HG03060 (cell line): ENCODE data around the gene LTK.

ENCODE experiments used
- ATAC-seq: cut with Tn5 transposase; IDR thresholded peaks from one replicate; pipeline ENCODE4 v1.9.1; 2021; ENCODE audit warnings: low read depth, moderate number of reproducible peaks; ENCODE audit not compliant: unreplicated experiment

LTK gene

DNA sequence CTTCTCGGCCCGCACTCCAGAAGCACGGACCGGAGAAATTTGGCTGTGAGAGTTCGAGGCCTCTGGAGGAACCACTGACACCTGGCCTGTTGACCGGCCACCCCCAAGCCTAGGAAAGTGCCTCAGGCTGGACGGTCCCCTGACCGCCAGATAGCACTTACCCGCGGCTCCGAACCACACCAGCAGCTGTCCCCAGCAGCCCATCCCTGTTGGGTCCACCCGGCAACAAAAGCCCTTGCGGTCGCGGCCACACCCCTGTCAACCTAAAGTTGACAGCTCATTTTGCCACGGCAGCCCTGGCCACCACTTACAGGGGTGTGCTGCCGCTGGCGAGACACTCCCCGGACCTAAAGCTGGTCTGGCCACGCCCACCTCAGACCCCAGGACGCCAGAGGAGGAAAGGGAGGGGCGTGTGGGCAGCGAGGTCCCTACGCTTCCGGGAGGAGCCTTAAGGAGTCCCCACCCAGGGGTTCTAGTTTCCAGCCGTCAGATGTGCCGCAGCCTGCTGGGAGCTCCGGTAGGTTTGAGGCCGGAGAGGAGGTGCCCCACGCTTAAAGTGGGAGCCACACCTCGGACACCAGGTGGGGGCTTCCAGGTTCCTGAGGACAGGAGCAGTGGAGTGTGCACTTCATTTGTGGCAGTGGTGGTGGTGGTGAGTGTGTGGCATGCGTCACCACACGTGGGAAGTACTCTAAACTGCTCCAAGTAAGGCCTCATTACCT, at the start of gene LTK:
LTK (minus strand) TSS at position 322 of the 722 bp plus-strand sequence; CDS start at position 204, 118 bp downstream.
- ATAC-seq = no peak

- no peak for ATAC-seq
These were observed 49.2 kb upstream of the LTK start for GRCh38 chr15:41562784-41563198.

DNA sequence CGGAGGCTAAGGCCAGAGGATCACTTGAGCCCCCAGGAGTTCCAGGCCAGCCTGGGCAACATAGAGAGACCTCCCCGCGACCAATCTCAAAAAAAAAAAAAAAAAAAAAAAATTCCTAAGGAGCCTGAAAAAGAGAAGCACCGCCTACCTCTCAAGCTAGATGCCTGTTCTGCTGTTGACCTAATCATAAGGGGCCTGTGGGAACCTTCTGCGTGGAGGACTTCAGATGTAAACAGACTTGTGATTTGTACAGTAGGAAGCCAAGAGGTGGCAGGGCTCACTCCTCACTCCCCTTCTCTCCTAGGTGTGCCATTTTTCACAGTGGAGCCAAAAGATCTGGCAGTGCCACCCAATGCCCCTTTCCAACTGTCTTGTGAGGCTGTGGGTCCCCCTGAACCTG, 48.6 kb upstream of the LTK start:
- no peak for ATAC-seq

DNA sequence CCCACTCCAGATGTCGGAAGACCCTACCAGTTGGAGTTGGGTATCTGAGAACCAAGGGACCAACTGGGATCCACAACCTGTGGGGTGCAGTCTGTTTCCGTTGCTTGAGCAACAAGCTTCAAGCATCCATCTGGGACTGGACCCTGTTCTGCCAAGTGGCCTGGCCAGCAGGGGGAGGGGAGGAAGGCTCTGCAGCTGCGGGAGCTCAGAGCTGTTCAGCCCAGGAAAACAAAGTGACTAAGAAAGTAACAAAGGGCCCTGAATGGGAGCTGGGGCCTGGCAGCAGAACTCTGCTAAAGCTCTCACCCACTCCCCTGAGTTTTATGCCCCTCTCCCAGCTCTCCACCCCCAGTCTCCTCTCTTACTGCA, 48.1 kb upstream of the LTK start:
- no peak for ATAC-seq

GRCh38 chr15:41561104-41561776, 47.6 kb upstream of the LTK start:
- no peak for ATAC-seq

DNA sequence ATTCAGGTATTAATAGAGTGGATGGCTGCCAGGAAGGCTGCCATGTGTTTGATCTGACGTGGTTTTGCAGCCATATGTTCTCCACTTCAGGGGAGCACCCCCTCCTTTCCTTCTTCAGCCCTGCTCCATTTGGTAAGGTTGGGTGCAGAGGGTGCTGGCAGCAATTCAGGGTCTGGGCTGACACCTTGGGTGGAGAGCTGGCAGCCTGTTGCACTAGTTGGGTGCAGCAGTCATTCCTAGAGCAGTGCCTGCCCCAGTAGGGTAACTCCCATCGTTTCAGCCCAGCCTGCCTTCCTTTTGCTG, 46.9 kb upstream of the LTK start:
- no peak for ATAC-seq

DNA sequence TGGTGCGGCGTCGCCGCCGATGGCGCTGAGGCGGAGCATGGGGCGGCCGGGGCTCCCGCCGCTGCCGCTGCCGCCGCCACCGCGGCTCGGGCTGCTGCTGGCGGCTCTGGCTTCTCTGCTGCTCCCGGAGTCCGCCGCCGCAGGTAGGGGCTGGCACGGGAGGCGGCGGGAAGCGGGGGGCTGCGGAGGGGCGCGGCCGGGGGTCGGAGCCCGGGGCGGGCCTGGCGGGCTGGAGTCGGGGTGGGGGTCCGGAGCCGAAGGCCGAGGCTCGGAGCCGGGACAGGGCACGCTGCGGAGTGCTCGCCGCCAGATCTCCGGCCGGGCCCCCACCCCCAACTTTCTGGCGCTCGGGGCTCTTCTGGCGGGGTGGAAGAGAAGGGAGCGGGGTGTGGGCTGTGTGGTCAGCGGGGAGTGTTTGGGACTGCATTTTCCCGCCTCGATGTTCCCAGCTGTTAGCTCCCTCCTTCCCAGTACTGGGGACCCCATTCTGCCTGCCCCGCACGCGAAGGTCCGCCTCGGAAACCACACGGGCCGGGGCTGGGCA, 45.7 kb upstream of the LTK start:
- ATAC-seq = no peak

- no peak for ATAC-seq
These were observed 45.0 kb upstream of the LTK start, which contains the start of gene TYRO3 for GRCh38 chr15:41558400-41559238. TSS of gene TYRO3 (plus strand) at chr15:41559212. CDS start at chr15:41559258, 46 bp downstream.

DNA sequence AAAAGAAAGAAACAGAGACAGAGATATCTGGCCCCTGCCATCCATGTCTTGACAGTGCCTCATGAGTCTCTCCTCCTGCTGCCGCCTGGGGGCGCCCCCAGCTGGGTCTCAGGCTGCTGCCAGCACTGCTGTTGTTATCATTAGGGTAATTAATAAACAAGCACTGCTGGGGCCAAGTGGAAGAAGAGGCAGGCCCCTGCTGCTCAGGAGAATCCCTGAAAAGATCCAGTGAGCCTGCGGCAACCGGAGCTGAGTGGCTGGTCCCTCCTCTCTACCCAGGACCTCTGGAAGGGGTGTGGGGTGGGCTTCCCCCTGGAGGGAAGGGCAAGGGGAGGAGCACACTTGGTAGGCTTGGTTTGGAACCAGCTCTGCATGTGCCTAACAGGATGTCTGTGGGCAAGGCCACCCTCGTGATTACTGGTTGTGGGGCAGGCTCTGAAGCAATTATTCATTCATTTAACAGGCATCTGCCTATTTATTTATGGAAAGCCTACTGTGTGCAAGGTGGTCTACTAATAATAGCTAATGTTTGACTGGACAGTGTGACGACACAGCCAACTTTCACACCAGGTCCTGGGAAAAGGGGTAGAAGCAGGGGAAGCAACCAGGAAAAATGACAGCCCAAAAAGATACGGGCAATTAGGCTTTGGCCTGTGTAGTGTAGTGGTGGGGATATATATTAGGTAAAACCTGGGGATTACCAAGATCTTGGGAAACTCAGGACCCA, 44.2 kb upstream of the LTK start:
- ATAC-seq = no peak

GRCh38 chr15:41556677-41557076, 43.0 kb upstream of the LTK start:
- ATAC-seq = no peak

GRCh38 chr15:41554915-41555314, 41.3 kb upstream of the LTK start:
- no peak for ATAC-seq

DNA sequence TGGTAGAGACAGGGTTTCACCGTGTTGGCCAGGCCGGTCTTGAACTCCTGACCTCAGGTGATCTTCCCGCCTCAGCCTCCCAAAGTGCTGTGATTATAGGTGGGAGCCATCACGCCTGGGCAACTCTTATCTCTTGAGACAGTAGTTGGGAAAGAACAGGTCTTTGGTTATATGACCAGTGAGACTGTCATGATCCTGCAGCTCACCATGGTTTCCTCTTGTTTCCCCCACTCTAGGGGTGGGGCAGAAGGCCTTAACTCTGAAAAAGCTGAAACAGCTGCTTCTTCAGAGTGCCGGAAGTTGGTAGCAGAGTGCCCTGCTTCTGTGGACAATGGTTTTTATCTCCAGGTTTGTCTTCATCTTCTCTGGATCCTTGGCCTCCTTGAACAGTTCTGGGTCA, 40.7 kb upstream of the LTK start:
- ATAC-seq = no peak

GRCh38 chr15:41553731-41554130, 40.1 kb upstream of the LTK start:
- no peak for ATAC-seq

- no peak for ATAC-seq
These were observed 36.6 kb upstream of the LTK start for GRCh38 chr15:41550066-41550775.

- ATAC-seq = no peak
These were observed 33.5 kb upstream of the LTK start for GRCh38 chr15:41546851-41547786.

- no peak for ATAC-seq
These were observed 31.6 kb upstream of the LTK start for GRCh38 chr15:41545218-41545617.

DNA sequence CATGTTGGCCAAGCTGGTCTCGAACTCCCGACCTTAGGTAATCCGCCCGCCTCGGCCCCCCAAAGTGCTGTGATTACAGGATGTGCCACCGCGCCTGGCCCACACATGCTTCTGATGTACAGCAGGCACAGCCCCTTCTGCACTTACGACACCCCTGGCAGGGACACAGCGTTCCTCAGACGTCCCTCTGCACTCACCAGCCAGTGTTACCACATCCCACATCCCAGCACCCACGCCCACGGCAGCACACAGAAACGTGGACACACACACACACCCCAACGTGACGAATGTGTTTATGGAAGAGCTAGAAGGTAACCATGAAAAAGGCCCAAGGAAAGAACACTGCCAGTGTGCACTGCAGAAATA, 31.0 kb upstream of the LTK start:
- no peak for ATAC-seq

DNA sequence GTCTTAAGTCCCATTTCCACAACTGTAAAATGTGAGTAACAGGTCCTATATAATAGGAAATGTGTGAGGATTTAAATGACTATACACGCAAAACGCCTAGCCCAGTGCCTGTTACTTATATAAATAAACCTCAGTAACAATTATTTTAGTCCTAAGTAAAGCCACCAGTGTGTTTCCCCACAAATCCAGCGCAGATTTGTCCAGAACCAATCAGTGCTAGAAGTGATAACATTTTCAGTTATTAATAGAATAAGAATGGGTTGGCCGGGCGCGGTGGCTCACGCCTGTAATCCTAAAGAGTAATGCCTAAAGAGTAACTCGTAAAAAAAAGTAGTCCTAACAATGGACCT, 29.9 kb upstream of the LTK start:
- no peak for ATAC-seq

DNA sequence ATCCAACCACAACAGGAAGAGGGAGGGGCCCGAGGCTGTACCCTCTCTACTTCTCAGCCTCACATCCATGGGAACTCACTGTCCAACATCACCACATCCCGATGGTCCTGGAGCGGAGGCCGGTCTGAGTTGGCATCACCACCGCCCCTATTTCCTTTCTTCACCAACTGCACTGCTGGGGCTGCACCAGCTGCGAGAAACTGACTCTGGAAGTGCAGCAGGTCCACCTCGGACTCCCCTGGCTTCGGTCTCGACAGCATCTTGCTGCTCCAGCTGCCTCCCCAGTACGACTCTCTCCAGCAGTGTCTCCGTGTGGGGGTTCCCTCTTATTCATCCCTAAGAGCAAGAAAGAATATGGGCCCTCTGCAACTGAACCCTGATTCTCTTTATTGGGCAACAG, 23.2 kb upstream of the LTK start:
- ATAC-seq = no peak
